H9 (cell line): ENCODE data around the gene TMEM151A. TPM values are rescaled to one million over a fixed set of nuclear protein-coding genes. Genes with fewer than 3 reads are reported as not detected.

Source experiments
- DNase-seq: peaks from one replicate; pipeline ENCODE4 v3.0.0-alpha.2; 2017
- H2AFZ ChIP-seq: one replicate; pipeline ENCODE4 v1.6.1; 2013; ENCODE audit warnings: mild to moderate bottlenecking, low read length, control low read depth, moderate library complexity
- H2AK5ac ChIP-seq: 2 replicates; pipeline ENCODE4 v1.6.1; 2013; ENCODE audit warnings: low read length, control low read depth, mixed read lengths; ENCODE audit not compliant: insufficient read length
- H2BK120ac ChIP-seq: one replicate; pipeline ENCODE4 v1.6.1; 2013; ENCODE audit warnings: low read depth, mild to moderate bottlenecking, low read length, control low read depth, inconsistent platforms; ENCODE audit not compliant: poor library complexity, severe bottlenecking
- H2BK12ac ChIP-seq: 2 replicates; pipeline ENCODE4 v1.6.1; 2013; ENCODE audit warnings: low read length, control low read depth, mixed read lengths, low read depth; ENCODE audit not compliant: insufficient read length
- H2BK15ac ChIP-seq: 2 replicates; pipeline ENCODE4 v1.6.1; 2013; ENCODE audit warnings: low read depth, low read length, control low read depth
- H2BK20ac ChIP-seq: one replicate; pipeline ENCODE4 v1.6.1; 2013; ENCODE audit warnings: low read depth, mild to moderate bottlenecking, low read length, control low read depth, inconsistent platforms; ENCODE audit not compliant: poor library complexity, severe bottlenecking
- H2BK5ac ChIP-seq: 2 replicates; pipeline ENCODE4 v1.6.1; 2013; ENCODE audit warnings: low read length, control low read depth, mixed read lengths; ENCODE audit not compliant: insufficient read length
- H3K14ac ChIP-seq: 2 replicates; pipeline ENCODE4 v1.6.1; 2013; ENCODE audit warnings: low read length, control low read depth; ENCODE audit not compliant: insufficient read depth
- H3K18ac ChIP-seq: 2 replicates; pipeline ENCODE4 v1.6.1; 2013; ENCODE audit warnings: low read depth, mild to moderate bottlenecking, mixed read lengths, low read length, control low read depth; ENCODE audit not compliant: insufficient read length
- H3K23ac ChIP-seq: 2 replicates; pipeline ENCODE4 v1.6.1; 2013; ENCODE audit warnings: low read length, control low read depth, mixed read lengths, low read depth; ENCODE audit not compliant: insufficient read length
- H3K23me2 ChIP-seq: 2 replicates; pipeline ENCODE4 v1.6.1; 2013; ENCODE audit warnings: low read depth, mild to moderate bottlenecking, mixed read lengths, low read length, control low read depth; ENCODE audit not compliant: insufficient read length, poor library complexity, severe bottlenecking
- H3K27ac ChIP-seq: 2 replicates; pipeline ENCODE4 v1.5.1; 2013; ENCODE audit warnings: low read length, control low read depth, mixed read lengths, low read depth; ENCODE audit not compliant: insufficient read length
- H3K27me3 ChIP-seq: 2 replicates; pipeline ENCODE4 v1.6.1; 2013; ENCODE audit warnings: low read length, control low read depth, inconsistent platforms; ENCODE audit not compliant: insufficient read depth
- H3K4ac ChIP-seq: 2 replicates; pipeline ENCODE4 v1.6.1; 2013; ENCODE audit warnings: low read depth, mild to moderate bottlenecking, control low read depth, inconsistent platforms, low read length, moderate library complexity
- H3K4me1 ChIP-seq: 2 replicates; pipeline ENCODE4 v1.6.1; 2013; ENCODE audit warnings: low read length, control low read depth, inconsistent platforms; ENCODE audit not compliant: insufficient read depth
- H3K4me2 ChIP-seq: 2 replicates; pipeline ENCODE4 v1.6.1; 2013; ENCODE audit warnings: low read length, control low read depth, mixed read lengths; ENCODE audit not compliant: insufficient read length, insufficient read depth
- H3K56ac ChIP-seq: 2 replicates; pipeline ENCODE4 v1.6.1; 2013; ENCODE audit warnings: low read depth, mild to moderate bottlenecking, mixed read lengths, low read length, control low read depth; ENCODE audit not compliant: insufficient read length
- H3K79me1 ChIP-seq: 2 replicates; pipeline ENCODE4 v1.6.1; 2013; ENCODE audit warnings: low read depth, mild to moderate bottlenecking, moderate library complexity, low read length, control low read depth, inconsistent platforms; ENCODE audit not compliant: insufficient read depth, poor library complexity, severe bottlenecking
- H3K79me2 ChIP-seq: 2 replicates; pipeline ENCODE4 v1.6.1; 2013; ENCODE audit warnings: low read length, control low read depth, inconsistent platforms; ENCODE audit not compliant: insufficient read depth
- H3K9ac ChIP-seq: 2 replicates; pipeline ENCODE4 v1.6.1; 2013; ENCODE audit warnings: low read length, control low read depth, mixed read lengths; ENCODE audit not compliant: insufficient read length; ENCODE audit errors: extremely low read depth
- H3K9me3 ChIP-seq: one replicate; pipeline ENCODE4 v1.6.1; 2013; ENCODE audit warnings: low read depth, low read length, inconsistent platforms; ENCODE audit not compliant: control insufficient read depth
- H3T11ph ChIP-seq: one replicate; pipeline ENCODE4 v1.6.1; 2013; ENCODE audit warnings: mild to moderate bottlenecking, low read length, control low read depth, inconsistent platforms
- H4K20me1 ChIP-seq: one replicate; pipeline ENCODE4 v1.6.1; 2013; ENCODE audit not compliant: control insufficient read depth, insufficient read length, insufficient read depth
- H4K5ac ChIP-seq: 2 replicates; pipeline ENCODE4 v1.6.1; 2013; ENCODE audit warnings: low read depth, mild to moderate bottlenecking, mixed read lengths, low read length, control low read depth; ENCODE audit not compliant: insufficient read length
- H4K8ac ChIP-seq: replicated peaks from 2 replicates; pipeline ENCODE4 v1.6.1; 2013; ENCODE audit warnings: low read length, control low read depth, mixed read lengths, low read depth; ENCODE audit not compliant: insufficient read length
- H4K91ac ChIP-seq: 2 replicates; pipeline ENCODE4 v1.6.1; 2013; ENCODE audit warnings: low read depth, mild to moderate bottlenecking, moderate library complexity, mixed read lengths, low read length, control low read depth; ENCODE audit not compliant: insufficient read length
- H3K27ac Mint-ChIP-seq, 3 experiments: 2 replicates in 2 of 3; 3 replicates in 1 of 3; pipeline ENCODE4 v1.8.0; 2020 to 2021; ENCODE audit warnings: mixed read lengths in 3 of 3, mild to moderate bottlenecking in 1 of 3, moderate library complexity in 1 of 3
- H3K27me3 Mint-ChIP-seq: 2 replicates; pipeline ENCODE4 v1.8.0; 2021; ENCODE audit warnings: low read depth, mild to moderate bottlenecking, moderate library complexity, mixed read lengths
- H3K36me3 Mint-ChIP-seq, 3 experiments: 2 replicates in 2 of 3; 3 replicates in 1 of 3; pipeline ENCODE4 v1.8.0; 2020 to 2021; ENCODE audit warnings: low read depth in 3 of 3, mixed read lengths in 3 of 3; ENCODE audit not compliant: insufficient read depth in 1 of 3
- H3K4me1 Mint-ChIP-seq, 2 experiments: 2 replicates each; pipeline ENCODE4 v1.8.0; 2020; ENCODE audit warnings: mixed read lengths in 2 of 2
- H3K4me3 Mint-ChIP-seq, 2 experiments: 2 replicates in 1 of 2; 3 replicates in 1 of 2; pipeline ENCODE4 v1.8.0; 2020 to 2021; ENCODE audit warnings: mild to moderate bottlenecking in 2 of 2, mixed read lengths in 2 of 2, moderate library complexity in 1 of 2
- H3K9me3 Mint-ChIP-seq, 2 experiments: 2 replicates in 1 of 2; 3 replicates in 1 of 2; pipeline ENCODE4 v1.8.0; 2020; ENCODE audit warnings: mild to moderate bottlenecking in 2 of 2, mixed read lengths in 2 of 2, moderate library complexity in 1 of 2
- CTCF ChIP-seq: fragments of 200-600 bp; sonication (generic); conservative IDR thresholded peaks from 3 replicates; pipeline ENCODE4 v1.8.0; 2021; ENCODE audit warnings: antibody characterized with exemption, mild to moderate bottlenecking
- WGBS: extraction: QIAGEN DNeasy Blood & Tissue Kit; methylation state at CpG from one replicate; pipeline ENCODE4 v1.1.7; 2013; ENCODE audit warnings: missing lambda C conversion rate, low lambda C conversion rate, mixed read lengths; ENCODE audit not compliant: insufficient read length; ENCODE audit errors: extremely low coverage; 5-methylcytosine and 5-hydroxymethylcytosine counted together
- total RNA-seq: library from RNA; stranded (reverse); gene quantifications from 2 replicates; pipeline ENCODE4 v1.2.1, GENCODE V29; 2021

The TMEM151A gene
- total RNA-seq, 1 experiment from 2014 or later, result 1.2 TPM

- H3K23me2 ChIP-seq, result no peaks in the 10 kb centered on the region
- no peak overlapping the region for H2BK120ac ChIP-seq
- H4K8ac ChIP-seq, result no peak overlapping the region
- H3K9me3 ChIP-seq, result no peaks in the 10 kb centered on the region
- H2BK15ac ChIP-seq, result no peak overlapping the region
- H3K14ac ChIP-seq, result peak overlapping the region; percentile 51; the same call in 1 of the 2 replicates
- no CpG with 5 or more reads among the region's 15 CpGs for WGBS
- H3K27ac ChIP-seq, result no peak overlapping the region
- Mint-ChIP-seq H3K27ac (peak overlapping the region in 2 of 3 experiments; percentile 35 to 61; a peak in 2 of 7 replicates), H3K4me3 (peak overlapping the region; percentile 62 to 82), H3K9me3 (no peaks in the 10 kb centered on the region), H3K36me3 (peaks cover 0 to 15% (median 13%) of the 10 kb centered on the region in 3 experiments; a peak in 6 of 7 replicates), H3K4me1 (peaks cover 26 to 29% of the 10 kb centered on the region in 2 experiments), H3K27me3 (peaks cover 23% of the 10 kb centered on the region)
- no peaks in the 10 kb centered on the region for H4K20me1 ChIP-seq
- H3K4me1 ChIP-seq, result no peaks in the 10 kb centered on the region
- H3K27me3 ChIP-seq, result no peaks in the 10 kb centered on the region
- H2BK12ac ChIP-seq, result no peak overlapping the region
- no peak overlapping the region for H4K5ac ChIP-seq
- no peak for DNase-seq
- H3K18ac ChIP-seq, result peak overlapping the region; percentile 24
- no peak overlapping the region for H4K91ac ChIP-seq
- no peak overlapping the region for H3K9ac ChIP-seq
- H2AFZ ChIP-seq, result no peak overlapping the region
- H3K4me2 ChIP-seq, result peak overlapping the region; percentile 18
- no peak overlapping the region for H3K23ac ChIP-seq
- no peak overlapping the region; the same call in 1 of the 2 replicates for H3K4ac ChIP-seq
- no peak overlapping the region for H2BK5ac ChIP-seq
- TF ChIP-seq CTCF, result no peak
- H3K79me1 ChIP-seq, result no peaks in the 10 kb centered on the region
- H2BK20ac ChIP-seq, result no peak overlapping the region
- no peaks in the 10 kb centered on the region for H3K79me2 ChIP-seq
- H3K56ac ChIP-seq, result no peak overlapping the region
- H3T11ph ChIP-seq, result no peak overlapping the region
- H2AK5ac ChIP-seq, result no peak overlapping the region
Observed at GRCh38 chr11:66279092-66279734, 12.5 kb upstream of the TMEM151A start.
